CD14-positive monocyte (primary cell): ENCODE data around the gene PYGB. TPM values are rescaled to one million over a fixed set of nuclear protein-coding genes. Genes with fewer than 3 reads are reported as not detected.
A peak's percentile ranks its signal among the peaks of the same experiment; 100 is the strongest.

Source experiments
- DNase-seq, 3 donors: peaks; one replicate each; pipeline ENCODE4 v3.0.0-alpha.2; 2011 to 2022
- H2AFZ ChIP-seq: 2 replicates; pipeline ENCODE4 v1.6.0; 2012; ENCODE audit warnings: mild to moderate bottlenecking, low read depth, low read length, inconsistent platforms; ENCODE audit not compliant: insufficient read depth, poor library complexity, severe bottlenecking
- H3K27ac ChIP-seq, 2 donors: 1 replicate in 1 of 2; 2 replicates in 1 of 2; pipeline ENCODE4 v1.5.1; 2012 to 2013; ENCODE audit warnings: low read length in 2 of 2, control low read depth in 1 of 2, inconsistent platforms in 1 of 2, low read depth in 1 of 2, mild to moderate bottlenecking in 1 of 2
- H3K27me3 ChIP-seq, 2 donors: one replicate each; pipeline versions ENCODE4 v1.6.0 to v1.6.1; 2011 to 2013; ENCODE audit warnings: low read length in 2 of 2; ENCODE audit not compliant: control insufficient read depth in 2 of 2, insufficient read depth in 2 of 2
- H3K36me3 ChIP-seq, 2 donors: replicated peaks in 1 of 2; 1 replicate in 1 of 2; 2 replicates in 1 of 2; pipeline versions ENCODE4 v1.5.1 to v1.6.1; 2012 to 2013; ENCODE audit warnings: low read length in 2 of 2, control low read depth in 1 of 2, inconsistent platforms in 1 of 2, mild to moderate bottlenecking in 1 of 2; ENCODE audit not compliant: insufficient read depth in 2 of 2, control insufficient read depth in 1 of 2
- H3K4me1 ChIP-seq, 2 donors: 1 replicate in 1 of 2; 2 replicates in 1 of 2; pipeline versions ENCODE4 v1.5.1 to v1.6.1; 2012 to 2013; ENCODE audit warnings: low read length in 2 of 2, control low read depth in 1 of 2, inconsistent platforms in 1 of 2, mild to moderate bottlenecking in 1 of 2, moderate library complexity in 1 of 2; ENCODE audit not compliant: insufficient read depth in 2 of 2, control insufficient read depth in 1 of 2
- H3K4me2 ChIP-seq: replicated peaks from 2 replicates; pipeline ENCODE3; 2012; ENCODE audit warnings: low read length, moderate library complexity, mild to moderate bottlenecking; ENCODE audit not compliant: poor library complexity, severe bottlenecking; ENCODE audit errors: extremely low read depth
- H3K4me3 ChIP-seq, 3 experiments: fragments of 200-600 bp in 1 of 3; sonication (generic) in 1 of 3; replicated peaks in 1 of 3; 1 replicate in 2 of 3; 2 replicates in 1 of 3; pipeline ENCODE4 v1.5.1; 2011 to 2013; ENCODE audit warnings: low read length in 3 of 3, mild to moderate bottlenecking in 3 of 3, control low read depth in 2 of 3, low read depth in 2 of 3, inconsistent platforms in 1 of 3, moderate library complexity in 1 of 3
- H3K79me2 ChIP-seq: 2 replicates; pipeline ENCODE4 v1.6.0; 2012; ENCODE audit warnings: mild to moderate bottlenecking, control low read depth, inconsistent platforms, low read length, moderate library complexity; ENCODE audit not compliant: insufficient read depth
- H3K9ac ChIP-seq: 2 replicates; pipeline ENCODE4 v1.6.0; 2017; ENCODE audit warnings: low read length, mild to moderate bottlenecking; ENCODE audit not compliant: insufficient read depth, poor library complexity, severe bottlenecking
- H3K9me3 ChIP-seq, 2 donors: replicated peaks in 1 of 2; 1 replicate in 1 of 2; 2 replicates in 1 of 2; pipeline versions ENCODE4 v1.5.1 to v1.6.1; 2012 to 2013; ENCODE audit warnings: low read length in 2 of 2, control low read depth in 1 of 2; ENCODE audit not compliant: control insufficient read depth in 1 of 2, insufficient read depth in 1 of 2
- H4K20me1 ChIP-seq: 2 replicates; pipeline ENCODE4 v1.6.0; 2012; ENCODE audit warnings: mild to moderate bottlenecking, low read length, control low read depth, moderate library complexity; ENCODE audit not compliant: insufficient read depth
- H3K27ac Mint-ChIP-seq, 7 donors: one replicate each; pipeline ENCODE4 v1.8.0; 2020; ENCODE audit warnings: mild to moderate bottlenecking in 7 of 7, mixed read lengths in 7 of 7, moderate library complexity in 6 of 7, inconsistent platforms in 2 of 7
- H3K27me3 Mint-ChIP-seq, 3 donors: one replicate each; pipeline ENCODE4 v1.8.0; 2021 to 2022; ENCODE audit warnings: low read depth in 3 of 3, mild to moderate bottlenecking in 3 of 3, mixed read lengths in 3 of 3, moderate library complexity in 3 of 3, inconsistent platforms in 1 of 3
- H3K36me3 Mint-ChIP-seq, 2 donors: one replicate each; pipeline ENCODE4 v1.8.0; 2020; ENCODE audit warnings: mixed read lengths in 2 of 2, inconsistent platforms in 1 of 2, mild to moderate bottlenecking in 1 of 2
- H3K4me1 Mint-ChIP-seq: one replicate; pipeline ENCODE4 v1.8.0; 2020; ENCODE audit warnings: mild to moderate bottlenecking, mixed read lengths
- H3K4me3 Mint-ChIP-seq, 2 donors: one replicate each; pipeline ENCODE4 v1.8.0; 2020; ENCODE audit warnings: mild to moderate bottlenecking in 2 of 2, mixed read lengths in 2 of 2, moderate library complexity in 1 of 2
- H3K9me3 Mint-ChIP-seq, 7 donors: one replicate each; pipeline ENCODE4 v1.8.0; 2020 to 2022; ENCODE audit warnings: mixed read lengths in 7 of 7, mild to moderate bottlenecking in 6 of 7, moderate library complexity in 6 of 7, inconsistent platforms in 2 of 7
- CTCF ChIP-seq: fragments of 200-600 bp; IDR thresholded peaks from one replicate; pipeline ENCODE4 v1.8.0; 2022; ENCODE audit warnings: antibody characterized with exemption, mild to moderate bottlenecking
- WGBS: methylation state at CpG from one replicate; pipeline ENCODE4 v1.1.5; 2013; ENCODE audit warnings: missing lambda C conversion rate; ENCODE audit not compliant: insufficient coverage; 5-methylcytosine and 5-hydroxymethylcytosine counted together
- intact Hi-C, 2 donors: fragments of 100-400 bp; cut with micrococcal nuclease; formaldehyde crosslinking; loops; one replicate each; pipeline versions ENCODE4 v1.15.0 to v1.15.1; 2023
- polyA plus RNA-seq, 3 donors: library from polyadenylated mRNA; depleted of rRNA in 1 of 3; unstranded in 2 of 3; stranded (reverse) in 1 of 3; fragments of 300-500 nt in 2 of 3; fragments of >200 nt in 1 of 3; fragmentation: Illumina TruSeq in 2 of 3; gene quantifications; 1 replicate in 2 of 3; 2 replicates in 1 of 3; pipeline ENCODE4 v1.2.3, GENCODE V29; 2012 to 2021

The PYGB gene
- polyA plus RNA-seq, 3 donors = 26.6 to 33.2 (median 26.7) TPM

GRCh38 chr20:25226433-25227316 lies 21.2 kb upstream of the PYGB start:
- Histone ChIP-seq H2AFZ (no peak overlapping the region), H3K9me3 (no peaks in the 10 kb centered on the region), H3K9ac (no peak overlapping the region), H3K36me3 (peaks cover 3 to 30% of the 10 kb centered on the region in 2 donors), H3K27me3 (no peaks in the 10 kb centered on the region), H3K79me2 (no peaks in the 10 kb centered on the region), H3K27ac (no peak overlapping the region), H3K4me3 (no peak overlapping the region), H3K4me1 (peaks cover 10 to 14% of the 10 kb centered on the region in 2 donors), H3K4me2 (no peak overlapping the region), H4K20me1 (no peaks in the 10 kb centered on the region)
- no peak for TF ChIP-seq CTCF
- Mint-ChIP-seq H3K36me3 (peaks cover 24 to 26% of the 10 kb centered on the region in 2 donors), H3K27me3 (peaks cover 0 to 4% (median under 1%) of the 10 kb centered on the region in 3 donors), H3K27ac (peak overlapping the region in 4 of 7 donors; percentile 10 to 75 (median 33)), H3K4me3 (peak overlapping the region in 1 of 2 donors; percentile 12), H3K9me3 (no peaks in the 10 kb centered on the region), H3K4me1 (peaks cover 12% of the 10 kb centered on the region)
- 84% methylated on average over 21 of the region's 28 CpGs for WGBS
- peak; percentile 31 to 48 (median 39) for DNase-seq
- intact Hi-C loops = no loop called here

DNA sequence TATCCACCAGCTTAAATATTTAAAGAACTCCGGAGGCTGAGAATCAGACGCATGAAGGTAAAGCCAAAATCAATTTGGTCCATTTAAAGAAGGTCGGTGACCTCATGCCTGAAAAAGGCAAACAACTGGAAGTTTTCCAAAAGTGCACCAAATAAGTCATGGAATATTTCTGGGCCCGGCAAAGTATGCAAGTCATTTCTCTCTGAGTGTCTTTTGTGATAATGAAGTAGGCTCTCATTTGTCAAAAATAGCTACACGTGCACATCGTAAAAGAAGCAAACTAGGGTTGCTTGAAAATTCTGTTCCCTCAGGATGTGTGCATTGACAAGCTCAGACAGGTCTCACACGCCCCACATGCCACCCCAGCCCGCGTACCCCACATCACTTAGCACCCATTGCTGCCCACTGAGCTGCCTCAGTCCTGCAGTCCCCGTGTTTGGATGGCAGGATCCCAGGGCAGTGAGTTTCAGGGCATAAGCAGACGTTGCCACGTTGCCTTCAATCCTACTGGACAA lies 20.5 kb upstream of the PYGB start:
- H3K79me2 ChIP-seq = no peaks in the 10 kb centered on the region
- Mint-ChIP-seq H3K27me3 (peaks cover 0 to 4% (median 1%) of the 10 kb centered on the region in 3 donors), H3K27ac (peak overlapping the region in 5 of 7 donors; percentile 10 to 75 (median 40)), H3K4me3 (peak overlapping the region; percentile 12 to 57), H3K9me3 (no peaks in the 10 kb centered on the region), H3K4me1 (peaks cover 12% of the 10 kb centered on the region), H3K36me3 (peaks cover 19 to 21% of the 10 kb centered on the region in 2 donors)
- H2AFZ ChIP-seq = no peak overlapping the region
- intact Hi-C loops = no loop called here
- no peaks in the 10 kb centered on the region for H3K9me3 ChIP-seq
- 84% methylated on average over 7 of the region's 12 CpGs for WGBS
- H3K36me3 ChIP-seq = peaks cover 0 to 23% of the 10 kb centered on the region in 2 donors
- H3K27me3 ChIP-seq = no peaks in the 10 kb centered on the region
- no peak for DNase-seq
- H4K20me1 ChIP-seq = no peaks in the 10 kb centered on the region
- H3K4me2 ChIP-seq = no peak overlapping the region
- no peak overlapping the region for H3K9ac ChIP-seq
- H3K27ac ChIP-seq = no peak overlapping the region
- H3K4me1 ChIP-seq = peaks cover 10 to 14% of the 10 kb centered on the region in 2 donors
- TF ChIP-seq CTCF = no peak
- H3K4me3 ChIP-seq = no peak overlapping the region
